HG03442 (cell line): ENCODE data around the gene CENPF.

ENCODE experiments used
- ATAC-seq: cut with Tn5 transposase; IDR thresholded peaks from one replicate; pipeline ENCODE4 v1.9.1; 2021; ENCODE audit warnings: mild to moderate bottlenecking, moderate library complexity; ENCODE audit not compliant: unreplicated experiment

CENPF gene

DNA sequence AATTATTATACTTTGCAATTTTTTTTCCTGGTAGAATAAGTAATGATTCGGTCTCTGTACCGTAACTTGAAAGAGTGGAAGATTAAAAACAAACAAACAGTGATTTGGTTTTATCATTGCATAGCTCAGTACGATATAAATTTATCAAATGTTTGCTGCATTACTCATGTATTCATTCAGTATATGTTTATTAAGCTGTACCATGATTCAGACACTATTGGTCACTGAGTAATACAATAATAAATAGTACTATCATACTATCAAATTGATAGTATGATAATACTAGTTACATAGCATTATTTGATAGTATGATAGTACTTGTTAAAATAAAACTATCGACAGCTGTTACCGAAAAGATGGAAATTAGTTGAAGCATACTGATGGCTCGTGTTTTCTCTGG is 12.1 kb downstream of the CENPF start:
- no peak for ATAC-seq

DNA sequence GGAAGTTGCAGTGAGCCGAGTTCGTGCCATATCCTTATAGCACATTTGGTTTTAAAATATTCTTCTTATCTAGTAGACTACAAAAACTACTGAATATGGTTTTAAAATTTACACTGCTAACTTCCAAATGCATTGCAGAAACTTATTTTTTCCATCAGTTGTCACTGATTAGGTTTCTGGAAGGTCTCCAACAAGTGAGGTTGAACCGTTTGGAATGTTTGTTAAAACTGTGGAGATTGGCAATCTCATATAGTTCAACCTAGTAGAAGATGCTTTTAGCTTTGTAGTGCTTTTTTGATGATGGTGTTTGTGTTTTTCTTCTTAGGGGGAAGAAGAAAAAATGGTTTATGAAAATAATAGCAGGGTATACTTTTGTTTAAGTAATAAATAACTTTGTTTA is 12.9 kb downstream of the CENPF start:
- ATAC-seq: no peak

DNA sequence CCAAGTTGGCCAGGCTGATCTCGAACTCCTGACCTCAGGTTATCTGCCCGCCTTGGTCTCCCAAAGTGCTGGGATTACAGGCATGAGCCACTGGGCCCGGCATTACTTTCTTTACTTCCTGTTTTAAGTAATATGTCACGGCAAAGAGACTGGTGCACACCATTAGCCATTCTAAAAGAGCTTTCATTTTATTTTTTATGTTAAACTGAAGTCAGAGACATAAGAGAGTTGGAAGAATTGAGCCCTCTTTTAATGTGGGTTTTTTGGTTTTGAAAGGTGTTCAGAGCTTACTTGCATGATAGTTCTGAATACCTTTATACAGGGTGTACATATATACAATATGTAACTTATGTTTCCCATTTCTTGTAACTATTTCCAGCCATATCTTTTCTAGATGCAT is 14.3 kb downstream of the CENPF start:
- ATAC-seq: no peak

DNA sequence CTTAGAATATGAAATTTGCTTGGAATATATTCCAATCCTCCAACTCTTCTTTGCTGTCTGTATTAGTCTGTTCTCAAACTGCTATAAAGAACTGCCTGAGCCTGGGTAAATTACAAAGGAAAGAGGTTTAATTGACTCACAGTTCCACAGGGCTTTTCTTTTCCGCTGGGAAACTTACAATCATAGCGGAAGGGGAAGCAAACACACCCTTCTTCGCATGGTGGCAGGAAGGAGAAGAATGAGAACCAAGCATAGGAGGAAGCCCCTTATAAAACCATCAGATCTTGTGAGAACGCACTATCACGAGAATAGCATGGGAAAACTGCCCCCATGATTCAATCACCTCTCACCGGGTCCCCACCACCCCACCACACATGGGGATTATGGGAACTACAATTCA is 14.8 kb downstream of the CENPF start:
- no peak for ATAC-seq

DNA sequence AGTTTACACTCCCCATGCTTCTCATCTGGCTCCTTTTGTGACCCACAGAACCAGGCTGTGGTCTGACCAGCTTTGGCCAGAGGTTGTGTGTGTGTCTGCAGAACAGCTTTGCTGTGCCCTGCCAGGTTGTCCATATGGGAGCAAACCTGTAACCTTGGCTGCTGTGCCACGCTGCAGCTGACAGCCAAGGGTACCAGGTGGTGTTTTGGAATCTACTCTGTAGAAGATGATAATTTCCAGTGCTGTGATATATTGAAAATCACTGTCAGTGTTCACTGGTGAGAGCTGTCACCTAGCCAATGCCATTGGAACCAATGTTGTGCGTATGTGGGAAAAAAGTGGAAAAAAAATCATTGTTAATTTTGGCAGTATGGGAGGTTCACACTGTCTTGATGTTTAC is 18.2 kb downstream of the CENPF start:
- no peak for ATAC-seq

DNA sequence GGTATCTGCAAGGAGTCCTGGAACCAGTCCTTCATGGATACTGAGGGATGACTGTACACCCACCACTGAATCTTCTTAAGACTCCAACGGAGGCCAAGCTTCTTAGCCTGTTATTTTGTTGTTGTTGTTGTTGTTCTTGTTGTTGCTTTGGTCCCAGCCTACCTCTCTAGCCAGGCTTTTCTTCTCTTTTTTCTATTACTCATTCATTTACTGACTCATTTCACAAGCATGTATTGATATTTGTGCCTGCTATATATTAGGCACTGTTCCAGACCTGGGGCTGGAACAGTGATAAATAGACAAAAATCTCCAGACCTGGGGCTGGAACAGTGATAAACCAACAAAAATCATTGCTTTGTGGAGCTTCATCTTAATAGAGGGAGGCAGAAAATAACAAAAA is 20.4 kb downstream of the CENPF start:
- ATAC-seq: peak; percentile 54

DNA sequence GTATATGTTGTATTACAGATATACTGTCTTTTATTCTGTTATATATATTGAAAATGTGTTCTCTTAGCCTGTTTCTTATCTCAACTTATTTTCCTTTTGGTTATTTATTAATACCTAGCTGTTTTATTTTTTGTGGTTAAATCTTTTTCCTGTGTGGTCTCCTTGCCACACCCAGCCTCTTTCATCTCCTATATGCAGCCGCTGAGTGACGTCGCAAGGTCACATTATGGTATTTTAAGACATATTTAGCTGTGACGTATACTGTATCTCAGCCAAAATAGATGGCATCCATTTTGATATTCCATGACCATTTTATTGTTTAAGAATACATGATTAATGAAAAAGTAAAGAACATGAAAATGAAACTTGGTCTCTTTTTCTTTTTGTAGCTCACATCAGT is 29.1 kb downstream of the CENPF start:
- peak; percentile 68 for ATAC-seq

DNA sequence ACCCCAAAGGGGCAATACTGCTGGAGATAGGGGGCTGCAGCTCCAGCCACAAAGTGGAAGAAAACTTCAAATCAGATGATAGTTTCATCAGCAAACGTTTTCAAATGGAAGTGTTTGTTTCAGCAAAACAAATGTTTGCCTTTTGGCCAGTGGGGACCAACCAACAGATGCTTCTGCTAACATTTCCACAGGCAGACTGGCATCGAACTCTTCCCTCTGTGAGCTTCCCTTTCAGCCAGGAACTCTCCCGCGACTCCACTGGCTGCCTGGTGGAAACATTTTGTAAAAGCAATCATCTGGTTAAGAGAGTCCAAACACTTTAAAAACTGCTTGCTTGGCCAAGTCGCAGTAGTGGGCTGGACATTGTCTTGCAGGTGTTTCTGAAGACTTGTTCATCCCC is 30.7 kb downstream of the CENPF start:
- no peak for ATAC-seq

DNA sequence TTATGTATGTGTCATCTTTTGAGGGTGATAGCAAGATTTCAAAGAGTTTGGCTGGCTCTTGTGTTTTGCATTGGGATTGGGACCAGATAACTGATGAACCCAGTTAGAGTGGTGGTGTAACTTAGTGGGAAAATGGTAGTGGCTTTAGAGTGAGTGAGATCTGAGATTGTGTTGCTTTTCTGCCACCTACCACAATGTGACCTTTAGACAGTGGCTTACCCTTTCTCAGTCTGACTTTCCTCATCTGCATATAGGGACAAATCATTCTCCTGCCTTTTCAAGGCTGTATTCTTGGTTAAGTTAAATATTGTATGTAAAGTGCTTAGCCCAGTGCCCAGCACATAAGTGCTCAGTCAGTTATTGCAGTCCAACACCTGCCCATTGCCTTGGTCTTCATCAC is 31.3 kb downstream of the CENPF start:
- ATAC-seq: no peak

DNA sequence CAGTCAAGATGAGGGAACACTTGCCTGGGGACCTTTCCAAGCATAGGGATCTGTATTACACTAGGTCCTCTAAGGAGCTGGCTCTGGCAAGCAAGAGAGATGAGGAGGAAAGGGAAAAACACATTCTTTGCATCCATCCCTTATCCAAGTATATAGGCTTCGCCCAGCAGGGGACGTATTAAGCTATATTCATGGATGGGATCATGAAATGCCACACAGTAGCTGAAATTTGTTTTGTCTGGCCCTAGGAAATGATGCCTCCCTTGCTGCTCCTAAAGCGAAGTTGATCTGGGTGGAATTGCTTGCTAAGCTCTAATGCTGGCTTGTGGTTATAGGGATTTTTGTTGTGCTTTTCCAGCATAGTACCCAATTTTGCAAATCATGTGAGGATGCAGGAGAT is 32.1 kb downstream of the CENPF start:
- ATAC-seq: no peak

DNA sequence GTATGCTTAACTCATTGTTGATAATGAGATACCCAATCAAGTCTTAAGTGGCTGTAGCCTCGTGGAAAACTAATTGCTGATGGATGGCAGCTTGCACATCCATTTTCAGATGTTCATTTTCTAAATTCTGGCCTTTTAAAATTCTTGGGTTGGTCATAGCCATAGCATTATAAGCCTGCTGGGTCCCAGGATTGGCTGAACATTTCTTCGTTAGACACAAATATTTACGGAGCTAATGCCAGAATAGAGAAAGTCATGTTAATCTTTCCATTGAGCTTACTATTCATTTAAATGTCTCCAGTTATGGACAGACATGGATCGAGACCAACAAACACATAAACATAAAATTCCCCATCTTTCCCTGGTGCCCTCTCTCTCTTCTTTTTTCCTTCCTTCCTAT is 32.5 kb downstream of the CENPF start:
- ATAC-seq: no peak

DNA sequence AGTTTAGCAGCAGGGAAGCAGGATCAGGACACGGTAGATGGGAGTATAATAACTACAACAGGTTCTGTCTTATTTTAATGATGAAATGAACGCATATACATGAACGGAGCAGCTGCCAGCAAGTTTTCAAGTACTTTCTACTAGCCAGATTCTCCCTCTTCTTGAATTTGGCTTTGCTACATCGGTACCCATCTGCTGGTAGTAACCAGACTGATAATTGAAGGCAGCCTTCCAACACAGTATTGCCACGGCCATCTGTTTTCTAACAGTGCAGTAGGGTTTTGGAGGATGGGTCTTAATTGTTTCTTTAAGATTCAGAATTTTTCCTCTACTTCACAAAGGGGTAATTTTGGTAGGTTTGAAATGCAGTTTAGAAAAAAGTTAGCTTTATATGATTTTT is 33.4 kb downstream of the CENPF start:
- ATAC-seq: no peak

DNA sequence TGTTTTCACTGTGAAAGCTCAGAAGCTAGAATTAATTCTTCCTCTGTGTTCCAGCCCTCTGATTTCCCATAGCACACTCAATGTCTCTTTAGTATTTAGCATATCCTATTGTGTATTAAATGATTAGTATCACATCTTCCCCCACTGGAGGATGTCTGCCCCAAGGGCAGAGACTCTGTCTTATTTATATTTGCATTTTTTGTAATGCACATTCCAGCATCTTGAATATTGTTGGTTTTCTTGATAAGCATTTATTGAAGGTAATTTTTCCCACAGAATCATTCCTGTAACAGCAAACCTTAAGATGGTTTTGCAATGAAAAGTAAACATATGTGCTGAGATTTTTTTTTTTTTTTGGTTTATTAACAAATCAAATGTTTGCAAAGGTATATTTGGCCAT is 34.1 kb downstream of the CENPF start:
- no peak for ATAC-seq

DNA sequence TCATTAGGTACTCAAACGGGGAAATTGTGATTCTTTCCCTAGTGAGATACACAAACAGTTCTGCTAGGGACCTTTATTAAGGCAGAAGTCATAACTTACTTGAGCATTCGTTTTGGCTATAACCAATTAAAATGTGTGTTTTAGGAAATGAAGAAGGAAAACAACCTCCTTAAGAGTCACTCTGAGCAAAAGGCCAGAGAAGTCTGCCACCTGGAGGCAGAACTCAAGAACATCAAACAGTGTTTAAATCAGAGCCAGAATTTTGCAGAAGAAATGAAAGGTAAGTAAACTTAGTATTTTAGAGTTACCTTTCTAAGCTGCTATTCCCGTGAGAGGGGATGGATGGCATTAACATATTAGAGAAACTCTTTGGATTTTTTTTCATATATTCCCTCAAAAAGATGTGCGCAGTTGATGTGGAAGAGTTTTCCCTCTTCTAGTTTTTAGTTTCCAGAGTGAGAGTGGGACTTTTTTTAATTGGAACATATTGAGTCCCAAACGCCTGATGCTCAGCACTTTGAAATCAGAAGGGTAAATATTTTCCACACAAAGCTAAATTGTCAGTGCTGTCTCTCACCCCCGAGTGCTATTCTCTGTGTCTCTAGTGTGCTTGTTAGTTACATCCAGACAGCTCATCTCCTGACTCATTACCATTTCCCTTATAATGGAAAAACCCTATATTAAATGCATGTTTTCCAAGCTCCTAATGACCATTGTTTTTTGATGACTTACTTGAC is 34.9 kb downstream of the CENPF start:
- ATAC-seq: peak; percentile 77

DNA sequence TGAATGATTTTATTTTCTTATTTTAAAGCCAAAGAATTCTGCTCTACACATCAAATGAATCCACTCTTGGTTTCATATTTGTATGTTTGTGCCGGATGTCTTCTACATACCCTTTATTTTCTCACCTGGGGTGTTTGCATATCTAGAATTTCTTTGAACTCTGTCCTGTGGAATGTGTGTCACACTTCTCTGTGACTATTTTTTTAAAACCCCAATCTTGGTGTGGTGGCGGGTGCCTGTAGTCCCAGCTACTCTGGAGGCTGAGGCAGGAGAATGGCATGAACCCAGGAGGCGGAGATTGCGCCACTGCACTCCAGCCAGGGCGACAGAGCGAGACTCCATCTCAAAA is 35.4 kb downstream of the CENPF start:
- ATAC-seq: no peak

DNA sequence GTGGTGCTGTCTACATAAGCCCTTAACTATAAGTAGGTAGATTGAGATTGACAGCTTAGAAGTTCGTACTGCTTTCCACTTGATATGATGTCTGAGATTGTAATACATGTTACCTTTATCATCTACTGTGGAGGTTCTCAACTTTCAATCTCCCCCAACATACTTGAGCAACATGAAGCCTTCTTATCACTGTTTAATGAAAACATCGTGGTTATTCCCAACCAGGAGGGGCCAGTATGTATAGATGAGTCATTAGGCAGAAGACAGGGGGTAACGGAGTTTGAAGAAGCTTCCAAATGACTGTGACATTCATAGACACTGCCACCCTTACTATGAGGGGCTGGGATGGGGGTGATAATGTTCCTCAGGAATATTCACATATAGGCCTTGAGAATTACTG is 36.0 kb downstream of the CENPF start:
- no peak for ATAC-seq

DNA sequence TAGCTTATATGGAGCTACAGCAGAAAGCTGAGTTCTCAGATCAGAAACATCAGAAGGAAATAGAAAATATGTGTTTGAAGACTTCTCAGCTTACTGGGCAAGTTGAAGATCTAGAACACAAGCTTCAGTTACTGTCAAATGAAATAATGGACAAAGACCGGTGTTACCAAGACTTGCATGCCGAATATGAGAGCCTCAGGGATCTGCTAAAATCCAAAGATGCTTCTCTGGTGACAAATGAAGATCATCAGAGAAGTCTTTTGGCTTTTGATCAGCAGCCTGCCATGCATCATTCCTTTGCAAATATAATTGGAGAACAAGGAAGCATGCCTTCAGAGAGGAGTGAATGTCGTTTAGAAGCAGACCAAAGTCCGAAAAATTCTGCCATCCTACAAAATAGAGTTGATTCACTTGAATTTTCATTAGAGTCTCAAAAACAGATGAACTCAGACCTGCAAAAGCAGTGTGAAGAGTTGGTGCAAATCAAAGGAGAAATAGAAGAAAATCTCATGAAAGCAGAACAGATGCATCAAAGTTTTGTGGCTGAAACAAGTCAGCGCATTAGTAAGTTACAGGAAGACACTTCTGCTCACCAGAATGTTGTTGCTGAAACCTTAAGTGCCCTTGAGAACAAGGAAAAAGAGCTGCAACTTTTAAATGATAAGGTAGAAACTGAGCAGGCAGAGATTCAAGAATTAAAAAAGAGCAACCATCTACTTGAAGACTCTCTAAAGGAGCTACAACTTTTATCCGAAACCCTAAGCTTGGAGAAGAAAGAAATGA is 37.6 kb downstream of the CENPF start:
- no peak for ATAC-seq

DNA sequence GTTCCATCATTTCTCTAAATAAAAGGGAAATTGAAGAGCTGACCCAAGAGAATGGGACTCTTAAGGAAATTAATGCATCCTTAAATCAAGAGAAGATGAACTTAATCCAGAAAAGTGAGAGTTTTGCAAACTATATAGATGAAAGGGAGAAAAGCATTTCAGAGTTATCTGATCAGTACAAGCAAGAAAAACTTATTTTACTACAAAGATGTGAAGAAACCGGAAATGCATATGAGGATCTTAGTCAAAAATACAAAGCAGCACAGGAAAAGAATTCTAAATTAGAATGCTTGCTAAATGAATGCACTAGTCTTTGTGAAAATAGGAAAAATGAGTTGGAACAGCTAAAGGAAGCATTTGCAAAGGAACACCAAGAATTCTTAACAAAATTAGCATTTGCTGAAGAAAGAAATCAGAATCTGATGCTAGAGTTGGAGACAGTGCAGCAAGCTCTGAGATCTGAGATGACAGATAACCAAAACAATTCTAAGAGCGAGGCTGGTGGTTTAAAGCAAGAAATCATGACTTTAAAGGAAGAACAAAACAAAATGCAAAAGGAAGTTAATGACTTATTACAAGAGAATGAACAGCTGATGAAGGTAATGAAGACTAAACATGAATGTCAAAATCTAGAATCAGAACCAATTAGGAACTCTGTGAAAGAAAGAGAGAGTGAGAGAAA is 38.4 kb downstream of the CENPF start:
- no peak for ATAC-seq

DNA sequence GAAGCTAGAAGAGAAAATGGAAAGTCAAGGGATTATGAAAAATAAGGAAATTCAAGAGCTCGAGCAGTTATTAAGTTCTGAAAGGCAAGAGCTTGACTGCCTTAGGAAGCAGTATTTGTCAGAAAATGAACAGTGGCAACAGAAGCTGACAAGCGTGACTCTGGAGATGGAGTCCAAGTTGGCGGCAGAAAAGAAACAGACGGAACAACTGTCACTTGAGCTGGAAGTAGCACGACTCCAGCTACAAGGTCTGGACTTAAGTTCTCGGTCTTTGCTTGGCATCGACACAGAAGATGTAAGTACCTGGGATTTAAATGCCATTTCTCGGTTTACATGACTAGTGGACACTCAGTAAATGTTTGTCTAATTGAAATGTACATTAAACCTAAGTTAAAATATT is 40.0 kb downstream of the CENPF start:
- no peak for ATAC-seq

DNA sequence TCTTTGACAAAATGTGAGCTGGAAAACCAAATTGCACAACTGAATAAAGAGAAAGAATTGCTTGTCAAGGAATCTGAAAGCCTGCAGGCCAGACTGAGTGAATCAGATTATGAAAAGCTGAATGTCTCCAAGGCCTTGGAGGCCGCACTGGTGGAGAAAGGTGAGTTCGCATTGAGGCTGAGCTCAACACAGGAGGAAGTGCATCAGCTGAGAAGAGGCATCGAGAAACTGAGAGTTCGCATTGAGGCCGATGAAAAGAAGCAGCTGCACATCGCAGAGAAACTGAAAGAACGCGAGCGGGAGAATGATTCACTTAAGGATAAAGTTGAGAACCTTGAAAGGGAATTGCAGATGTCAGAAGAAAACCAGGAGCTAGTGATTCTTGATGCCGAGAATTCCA is 42.7 kb downstream of the CENPF start:
- no peak for ATAC-seq

DNA sequence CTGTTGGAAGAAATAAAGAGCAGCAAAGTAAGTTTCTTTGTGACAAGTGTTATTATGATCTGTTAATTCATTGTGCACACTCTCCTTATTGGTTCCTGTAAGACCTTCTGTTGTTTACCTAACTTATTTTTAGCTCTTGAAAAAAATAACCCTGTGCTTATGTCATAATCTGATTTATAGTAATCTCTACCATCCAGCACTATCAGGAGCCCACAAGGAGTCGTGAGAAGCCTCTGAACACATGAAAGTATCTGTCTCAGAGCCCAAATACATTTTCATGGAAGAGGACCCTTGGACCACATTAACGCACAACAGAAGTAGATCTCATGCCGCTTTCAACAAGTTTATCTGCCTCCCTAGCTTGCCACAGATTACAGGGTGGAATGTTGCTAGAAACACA is 45.8 kb downstream of the CENPF start:
- ATAC-seq: no peak

DNA sequence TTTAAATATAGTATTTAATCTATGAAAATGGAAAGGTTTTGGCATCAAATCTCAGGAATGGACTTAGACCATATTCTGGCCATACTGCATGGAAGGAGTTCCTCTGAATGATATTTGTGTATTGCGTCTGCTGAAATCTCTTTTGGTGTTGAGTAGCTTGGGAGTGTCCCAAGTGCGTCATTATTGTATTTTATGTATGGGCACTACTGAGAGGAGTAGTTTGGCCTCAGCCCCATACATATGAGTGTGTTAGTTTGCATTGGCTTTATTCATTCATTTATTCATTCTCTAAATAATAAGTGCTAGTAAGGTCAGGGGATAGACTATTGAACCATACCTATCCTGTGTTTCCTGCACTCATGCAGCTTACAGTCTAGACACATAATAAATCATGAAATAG is 46.6 kb downstream of the CENPF start:
- ATAC-seq: no peak
